Mesenteric fat pad (tissue), 1 donor: ENCODE results near the gene MIR17HG. TPM values are rescaled to one million over a fixed set of nuclear protein-coding genes. Genes with fewer than 3 reads are reported as not detected.
"Not testable (repeated sequence)": the region's sequence is repeated elsewhere in the genome, so short reads cannot be mapped to it uniquely, and the experiment has no call there.

ENCODE experiments used
- DNase-seq: peaks from one replicate; pipeline ENCODE4 v3.0.0-alpha.2; 2020; ENCODE audit warnings: low spot score
- total RNA-seq: library from RNA; stranded (reverse); fragmentation: NEBNext Ultra II Directional; extraction: Animal tissue kit (Norgen Biotek cat#: 25700); gene quantifications from one replicate; pipeline ENCODE4 v1.2.1, GENCODE V29; 2021
- donor health status: DM: yes; HTN: yes; CAD: no.

Gene MIR17HG
- total RNA-seq, 1 donor from 2014 or later, result 3.5 TPM

DNA sequence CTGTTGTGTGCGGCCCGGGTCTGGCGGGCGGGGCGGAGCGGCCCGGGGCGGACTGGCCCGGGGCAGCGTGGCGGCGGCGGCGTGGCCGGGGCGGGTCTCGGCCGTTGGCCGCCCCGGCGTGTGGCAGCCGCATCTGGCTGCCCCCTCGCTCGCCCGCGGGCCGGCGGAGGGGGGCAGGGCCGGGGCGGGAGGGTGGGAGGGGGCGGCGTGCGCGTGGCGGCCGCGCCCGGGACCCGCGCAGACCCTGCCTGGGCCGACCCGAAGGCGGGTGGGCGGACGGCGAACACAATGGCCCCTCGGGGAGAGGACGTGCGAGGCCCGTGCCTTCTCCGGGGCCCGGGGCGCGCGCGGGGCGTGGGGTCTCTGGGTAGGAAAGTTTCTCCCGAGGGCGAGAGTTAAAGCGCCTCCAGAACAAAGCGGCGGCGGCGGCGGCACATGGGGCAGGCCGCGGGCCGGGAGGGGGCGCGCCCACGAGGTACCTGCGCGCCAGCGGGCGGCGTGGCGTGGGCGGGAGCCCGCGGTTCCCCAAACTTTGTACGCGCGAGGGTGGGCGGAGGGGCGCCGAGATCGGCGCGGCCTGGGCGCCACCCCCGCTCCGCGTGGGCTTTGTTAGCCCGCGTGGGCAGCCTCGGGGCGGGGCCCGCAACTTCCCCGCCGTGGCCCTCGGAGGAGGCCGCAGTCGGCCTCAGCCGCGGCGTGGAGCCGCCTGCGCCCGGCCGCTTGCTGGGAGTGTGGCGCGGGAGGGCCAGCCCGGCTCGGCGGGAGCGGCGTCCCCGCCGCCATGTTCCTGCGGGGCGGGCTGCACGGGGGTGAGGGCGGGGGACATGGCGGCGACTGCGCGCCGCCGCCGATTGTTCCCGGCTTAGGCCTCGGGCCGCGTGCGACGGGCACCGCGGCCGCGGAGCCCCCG, 764 bp downstream of the MIR17HG start:
- peak; percentile 92 for DNase-seq

GRCh38 chr13:91348906-91349435, 1.5 kb downstream of the MIR17HG start:
- peak; percentile 98 for DNase-seq

DNA sequence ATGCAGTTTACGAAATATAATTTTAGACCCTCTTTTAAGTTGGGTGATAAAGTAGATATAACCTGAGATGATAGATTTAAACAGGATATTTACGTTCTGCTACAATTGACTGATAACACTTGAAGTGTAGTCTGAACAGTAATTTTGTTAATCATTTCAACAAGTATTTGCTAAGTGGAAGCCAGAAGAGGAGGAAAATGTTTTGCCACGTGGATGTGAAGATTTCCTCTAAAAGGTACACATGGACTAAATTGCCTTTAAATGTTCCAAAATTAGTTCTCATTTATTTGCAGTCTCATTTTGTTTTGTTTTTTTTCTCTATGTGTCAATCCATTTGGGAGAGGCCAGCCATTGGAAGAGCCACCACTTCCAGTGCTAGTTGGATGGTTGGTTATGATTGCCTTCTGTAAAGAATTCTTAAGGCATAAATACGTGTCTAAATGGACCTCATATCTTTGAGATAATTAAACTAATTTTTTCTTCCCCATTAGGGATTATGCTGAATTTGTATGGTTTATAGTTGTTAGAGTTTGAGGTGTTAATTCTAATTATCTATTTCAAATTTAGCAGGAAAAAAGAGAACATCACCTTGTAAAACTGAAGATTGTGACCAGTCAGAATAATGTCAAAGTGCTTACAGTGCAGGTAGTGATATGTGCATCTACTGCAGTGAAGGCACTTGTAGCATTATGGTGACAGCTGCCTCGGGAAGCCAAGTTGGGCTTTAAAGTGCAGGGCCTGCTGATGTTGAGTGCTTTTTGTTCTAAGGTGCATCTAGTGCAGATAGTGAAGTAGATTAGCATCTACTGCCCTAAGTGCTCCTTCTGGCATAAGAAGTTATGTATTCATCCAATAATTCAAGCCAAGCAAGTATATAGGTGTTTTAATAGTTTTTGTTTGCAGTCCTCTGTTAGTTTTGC, 2.8 kb downstream of the MIR17HG start:
- DNase-seq, result no peak

DNA sequence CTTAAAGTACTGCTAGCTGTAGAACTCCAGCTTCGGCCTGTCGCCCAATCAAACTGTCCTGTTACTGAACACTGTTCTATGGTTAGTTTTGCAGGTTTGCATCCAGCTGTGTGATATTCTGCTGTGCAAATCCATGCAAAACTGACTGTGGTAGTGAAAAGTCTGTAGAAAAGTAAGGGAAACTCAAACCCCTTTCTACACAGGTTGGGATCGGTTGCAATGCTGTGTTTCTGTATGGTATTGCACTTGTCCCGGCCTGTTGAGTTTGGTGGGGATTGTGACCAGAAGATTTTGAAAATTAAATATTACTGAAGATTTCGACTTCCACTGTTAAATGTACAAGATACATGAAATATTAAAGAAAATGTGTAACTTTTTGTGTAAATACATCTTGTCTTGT, 3.6 kb downstream of the MIR17HG start:
- no peak for DNase-seq

GRCh38 chr13:91351980-91352379, 4.5 kb downstream of the MIR17HG start:
- DNase-seq, result no peak

DNA sequence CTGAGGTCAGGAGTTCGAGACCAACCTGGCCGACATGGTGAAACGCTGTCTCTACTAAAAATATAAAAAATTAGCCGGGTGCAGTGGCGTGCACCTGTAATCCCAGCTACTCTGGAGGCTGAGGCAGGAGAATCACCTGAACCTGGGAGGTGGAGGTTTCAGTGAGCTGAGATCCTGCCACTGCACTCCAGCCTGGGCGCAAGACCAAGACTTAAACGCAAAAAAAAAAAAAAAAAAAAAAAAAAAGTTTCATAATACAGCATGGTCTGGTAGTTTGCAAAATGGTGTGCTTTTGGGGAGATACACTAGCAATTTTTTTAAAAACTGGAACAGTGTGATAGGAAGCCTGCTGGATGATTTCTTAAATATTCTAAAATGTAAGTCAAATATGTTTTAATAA, 5.4 kb downstream of the MIR17HG start:
- not testable (repeated sequence) for DNase-seq

DNA sequence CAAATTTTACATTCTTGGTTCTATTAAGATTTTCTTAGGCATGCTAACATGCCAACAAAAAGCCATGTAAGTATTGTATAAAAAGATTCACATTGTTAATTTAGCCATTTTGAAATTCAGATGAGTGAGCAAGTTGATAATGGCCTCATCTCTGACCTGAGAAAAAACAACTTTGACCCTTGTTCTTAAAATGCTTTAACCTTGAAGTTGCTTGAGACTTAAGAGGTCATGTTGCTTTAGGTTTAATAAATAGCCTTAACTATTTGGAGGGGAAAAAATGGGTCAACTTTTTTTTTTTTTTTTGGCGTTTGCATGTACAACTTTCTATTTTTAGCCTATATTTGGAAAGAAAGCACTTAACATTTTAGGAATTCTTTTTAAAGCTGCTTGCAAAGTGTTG, 6.0 kb downstream of the MIR17HG start:
- no peak for DNase-seq

DNA sequence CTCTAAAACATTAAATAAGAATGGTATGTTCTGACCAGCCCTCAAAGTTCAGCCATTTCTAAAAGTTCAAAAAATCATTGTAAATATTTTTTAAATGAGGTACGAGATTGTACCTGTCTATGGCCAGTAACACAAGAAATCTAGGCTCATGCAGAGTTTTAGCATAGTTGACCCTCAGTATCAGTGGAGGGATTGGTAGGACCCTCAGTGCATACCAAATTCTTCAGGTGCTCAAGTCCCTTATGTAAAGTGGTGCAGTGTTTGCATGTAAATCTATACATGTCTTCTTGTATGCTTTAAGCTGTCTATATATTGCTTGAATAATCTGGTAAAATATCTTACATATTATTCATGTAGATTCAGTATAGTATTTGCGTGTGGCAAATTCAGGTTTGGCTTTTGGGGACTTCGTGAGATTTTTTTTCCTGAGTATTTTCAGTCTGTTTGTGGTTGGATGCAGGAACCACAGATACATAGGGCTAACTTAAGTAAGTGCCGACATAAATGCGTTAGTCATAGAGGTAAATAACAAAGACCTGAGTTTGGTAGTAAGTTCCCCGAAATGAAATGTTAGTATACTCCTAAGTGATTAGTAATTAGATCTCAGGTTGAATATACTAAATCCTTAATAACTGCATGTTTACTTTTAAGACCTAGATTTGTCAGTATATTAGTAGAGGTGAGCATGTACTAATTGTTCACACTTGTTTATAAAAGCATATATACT, 7.8 kb downstream of the MIR17HG start:
- DNase-seq, result no peak

GRCh38 chr13:91355826-91356710, 8.6 kb downstream of the MIR17HG start:
- no peak for DNase-seq

DNA sequence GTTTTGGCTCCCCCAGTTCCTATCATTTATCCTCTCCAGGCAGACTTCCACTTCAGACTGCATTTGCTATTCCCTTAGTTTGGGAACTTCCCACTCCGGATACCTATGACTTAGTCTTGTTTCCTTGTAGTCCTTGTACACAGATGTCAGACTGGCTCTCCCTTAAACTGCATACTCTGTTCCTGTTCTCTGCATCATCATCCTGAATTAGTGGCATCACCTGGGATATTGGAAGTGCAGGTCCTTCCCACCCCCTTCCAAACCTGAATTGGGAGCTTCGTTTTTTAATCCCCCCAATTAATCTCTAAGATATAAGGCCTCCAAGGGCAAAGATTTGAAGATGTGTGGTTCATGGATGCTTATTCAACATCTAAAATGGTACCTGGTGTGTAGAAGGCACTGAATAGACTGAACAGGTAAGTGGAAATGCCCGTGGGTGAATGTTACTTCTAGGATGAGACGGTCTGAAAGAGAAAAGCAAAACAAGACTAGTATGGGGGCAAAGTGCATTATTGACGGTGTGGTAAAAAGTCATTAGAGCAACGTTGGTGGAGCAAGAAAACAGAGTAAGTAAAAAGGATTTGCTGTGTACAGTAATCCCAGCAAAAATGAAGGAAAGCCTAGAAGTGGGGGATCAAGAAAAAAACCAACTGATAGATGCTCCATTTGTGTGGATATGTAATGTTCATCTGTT, 9.6 kb downstream of the MIR17HG start:
- no peak for DNase-seq

GRCh38 chr13:91357613-91358386, 10.3 kb downstream of the MIR17HG start:
- DNase-seq, result no peak

GRCh38 chr13:91358387-91358782, 10.9 kb downstream of the MIR17HG start:
- no peak for DNase-seq

GRCh38 chr13:91359111-91359510, 11.6 kb downstream of the MIR17HG start:
- DNase-seq, result no peak

DNA sequence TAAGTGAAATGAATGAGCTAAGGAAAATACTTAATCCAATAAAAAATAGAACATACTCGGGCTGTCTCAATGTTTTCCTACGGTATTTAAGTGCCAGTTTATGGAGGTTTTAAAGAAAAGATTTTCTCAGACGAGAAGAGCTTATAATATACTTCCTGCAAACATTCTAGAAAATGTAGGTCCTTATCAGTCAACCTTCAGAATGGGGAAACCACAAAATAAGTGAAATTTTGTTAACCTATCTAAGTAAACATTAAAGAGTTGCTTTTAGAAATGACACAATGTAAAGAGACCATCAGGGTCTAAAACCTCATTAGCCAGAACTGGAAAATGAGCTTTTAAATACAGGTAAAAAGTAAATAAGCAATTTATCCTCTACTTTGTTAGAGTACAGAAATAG, 12.1 kb downstream of the MIR17HG start:
- DNase-seq, result no peak

DNA sequence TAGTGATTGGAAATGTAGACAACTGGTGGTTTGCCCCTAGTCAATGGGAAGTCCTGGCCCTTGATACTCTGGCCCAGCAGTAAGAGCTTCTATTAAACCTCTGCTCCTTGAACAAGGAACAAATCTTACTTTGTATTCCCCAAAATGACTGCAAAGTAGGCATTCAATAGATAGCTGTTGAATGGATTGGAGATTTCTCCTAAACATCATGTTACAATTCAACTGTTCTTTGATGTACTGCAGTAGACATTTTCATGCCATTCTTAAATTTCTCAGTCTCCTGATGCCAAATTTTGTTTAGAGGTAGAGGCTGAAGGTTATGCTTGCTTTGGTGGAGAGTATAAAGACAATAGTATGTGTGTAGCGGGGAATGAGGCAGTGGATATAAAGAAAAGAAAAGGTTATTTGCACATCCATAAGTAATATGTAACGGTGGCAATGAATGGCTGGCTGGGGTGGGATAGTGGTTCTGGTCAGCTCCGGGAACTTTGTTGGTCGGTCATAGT, 12.8 kb downstream of the MIR17HG start:
- DNase-seq, result no peak

GRCh38 chr13:91361755-91362271, 14.3 kb downstream of the MIR17HG start:
- DNase-seq, result no peak

DNA sequence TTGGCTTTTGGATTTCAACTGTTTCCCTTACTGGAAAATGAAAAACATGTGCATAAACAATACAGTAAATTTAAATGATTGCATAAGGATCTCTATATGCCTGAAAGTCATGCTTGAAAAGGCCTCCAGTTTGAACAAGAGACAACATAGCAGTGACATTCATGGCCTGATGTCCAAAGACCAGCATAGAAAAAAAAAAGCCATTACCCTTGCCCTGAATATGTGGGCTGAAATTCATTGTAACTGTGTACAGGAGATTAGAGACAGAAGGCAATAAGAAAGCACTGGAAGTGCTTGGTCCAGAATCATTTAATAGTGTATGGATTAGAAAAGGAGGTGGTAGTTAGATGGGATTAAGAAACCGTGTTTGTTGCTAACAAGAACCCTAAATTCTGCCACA, 15.4 kb downstream of the MIR17HG start:
- DNase-seq, result no peak

DNA sequence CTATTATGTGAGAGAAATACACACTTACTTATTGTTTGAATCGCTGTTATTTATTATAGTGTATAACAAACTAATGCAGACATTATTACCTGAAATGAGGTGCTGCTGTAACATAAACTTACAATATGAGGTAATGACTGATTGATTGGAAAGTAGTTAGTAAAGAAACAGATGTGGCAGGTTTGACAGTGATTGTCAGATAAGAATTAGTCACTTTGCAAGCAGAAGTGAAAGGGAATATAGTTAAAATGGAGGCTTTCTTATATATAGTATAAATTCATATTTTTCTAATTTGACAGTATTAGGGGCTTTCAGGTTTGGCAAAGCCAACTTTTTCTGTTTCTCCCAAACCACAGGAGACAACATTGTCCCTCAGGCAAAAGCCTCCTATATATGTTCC, 20.6 kb downstream of the MIR17HG start:
- DNase-seq, result no peak
